ENCODE measurements around the gene TENM4. TPM values are rescaled to one million over a fixed set of nuclear protein-coding genes. Genes with fewer than 3 reads are reported as not detected.

Gene TENM4
- total and polyA plus RNA-seq, 2 of the 8 experiments (the other 6 are each of a cell fraction or from before 2014, with no cell fraction given), result 3.5 to 7.2 TPM

DNA sequence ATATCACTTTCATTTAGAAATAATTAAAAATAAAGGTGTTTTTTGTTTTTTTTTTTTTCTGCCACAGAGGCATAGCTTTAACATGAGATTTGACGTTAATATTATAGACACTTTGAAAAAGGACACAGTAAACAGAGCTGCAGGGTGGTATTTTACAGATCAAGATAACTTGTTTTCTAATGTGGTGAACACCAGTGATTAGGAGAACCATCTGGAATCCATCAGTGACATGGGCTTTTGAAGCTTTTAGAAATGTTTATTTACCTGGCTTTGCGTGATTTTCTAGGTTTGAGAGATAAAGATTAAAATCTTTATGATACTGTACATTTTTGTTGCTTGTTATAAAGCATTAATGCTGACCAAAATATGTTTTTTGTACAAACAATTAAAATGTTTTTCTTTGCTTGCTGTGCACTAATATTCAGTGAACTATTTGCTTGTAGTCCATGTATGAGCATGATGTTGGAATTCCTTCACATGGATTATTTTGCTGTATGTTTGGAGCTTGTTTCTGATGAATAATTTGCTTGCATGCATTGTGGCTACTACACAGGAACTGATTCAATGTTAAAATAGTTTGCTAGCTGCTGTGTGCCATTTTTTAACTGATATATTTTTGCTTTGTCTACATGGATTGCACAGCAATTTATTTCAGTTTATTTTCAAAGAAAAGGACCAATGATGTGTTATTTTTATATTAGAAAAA, 514.0 kb downstream of the TENM4 start (continued):
- TF ChIP-seq SIN3A (conservative IDR thresholded peaks at IDR 0.05 in 1 of 2, IDR thresholded peaks at IDR 0.05 in 1 of 2; ENCODE audit: low read depth in 1 of 2, low read length in 2 of 2), result no peak
- TF ChIP-seq CHD1 (IDR thresholded peaks at IDR 0.05; ENCODE audit: low read depth, low read length), result no peak
- no peak for TF ChIP-seq SAP30 (IDR thresholded peaks at IDR 0.05; ENCODE audit: insufficient read depth, insufficient replicate concordance, low read length)
- TF ChIP-seq FOSL1 (IDR thresholded peaks at IDR 0.05; ENCODE audit: insufficient read depth, low read depth, low read length), result no peak
- TF ChIP-seq CREB1 (IDR thresholded peaks at IDR 0.05), result no peak
- TF ChIP-seq KDM5A (IDR thresholded peaks at IDR 0.05; ENCODE audit: low read length), result no peak
